K562 (cell line): ENCODE data around the gene ZFYVE21. TPM values are rescaled to one million over a fixed set of nuclear protein-coding genes. Genes with fewer than 3 reads are reported as not detected.

Experiments
- BRD9 ChIP-seq: fragments of 450-650 bp; IDR thresholded peaks from 2 replicates; pipeline ENCODE4 v1.6.1; 2018; ENCODE audit warnings: low read depth; ENCODE audit not compliant: partially characterized antibody
- CHD4 ChIP-seq: fragments of 200-600 bp; sonication (generic); IDR thresholded peaks from 3 replicates; pipeline ENCODE4 v1.6.1; 2012; ENCODE audit warnings: low read depth, mild to moderate bottlenecking, mixed read lengths, low read length, inconsistent platforms; ENCODE audit not compliant: insufficient read depth, insufficient replicate concordance, poor library complexity, severe bottlenecking
- CTBP1 ChIP-seq: fragments of 450-650 bp; IDR thresholded peaks from 2 replicates; pipeline ENCODE4 v1.6.1; 2016; ENCODE audit warnings: borderline replicate concordance
- KLF13 ChIP-seq: fragments of 450-650 bp; IDR thresholded peaks from 2 replicates; pipeline ENCODE4 v1.6.1; 2016; ENCODE audit warnings: missing genetic modification characterization, low read depth, mild to moderate bottlenecking, missing compliant biosample characterization, moderate library complexity, borderline replicate concordance
- MIER1 ChIP-seq: fragments of 450-650 bp; IDR thresholded peaks from 2 replicates; pipeline ENCODE4 v1.6.1; 2016; ENCODE audit warnings: antibody characterized with exemption, mild to moderate bottlenecking, low read depth
- MTF1 ChIP-seq: fragments of 250-450 bp; sonication (Bioruptor Pico); IDR thresholded peaks from 2 replicates; pipeline ENCODE4 v1.9.0; 2021; ENCODE audit warnings: moderate library complexity, mild to moderate bottlenecking, inconsistent platforms, borderline replicate concordance
- NFYB ChIP-seq: IDR thresholded peaks from 2 replicates; pipeline ENCODE4 v1.6.1; 2011; ENCODE audit warnings: mild to moderate bottlenecking, moderate library complexity; ENCODE audit not compliant: insufficient read length; ENCODE audit errors: extremely low read depth
- PHF21A ChIP-seq: fragments of 450-650 bp; IDR thresholded peaks from 2 replicates; pipeline ENCODE4 v1.6.1; 2017; ENCODE audit warnings: low read depth, borderline replicate concordance
- PHF8 ChIP-seq: fragments of 200-600 bp; sonication (generic); IDR thresholded peaks from 2 replicates; pipeline ENCODE4 v1.6.1; 2012; ENCODE audit warnings: mixed run types, mild to moderate bottlenecking, inconsistent platforms, low read length, moderate library complexity, borderline replicate concordance
- PPARD ChIP-seq: fragments of 250-450 bp; sonication (Bioruptor Pico); IDR thresholded peaks from 2 replicates; pipeline ENCODE4 v1.8.0; 2022; ENCODE audit warnings: inconsistent platforms, mild to moderate bottlenecking, moderate library complexity
- RCOR1 ChIP-seq, 2 experiments: IDR thresholded peaks; 2 replicates each; pipeline ENCODE4 v1.6.1; 2012; ENCODE audit warnings: low read depth in 2 of 2, low read length in 2 of 2, borderline replicate concordance in 1 of 2, improper control_type of control experiment in 1 of 2
- SRSF3 ChIP-seq: fragments of 200-400 bp; formaldehyde crosslinking; IDR thresholded peaks from 2 replicates; pipeline ENCODE4 v1.6.1; 2016; ENCODE audit warnings: mild to moderate bottlenecking, low read length, moderate library complexity; ENCODE audit not compliant: insufficient read depth
- YY1 ChIP-seq, 3 experiments: IDR thresholded peaks; 2 replicates each; pipeline ENCODE4 v1.6.1; 2011; ENCODE audit warnings: low read length in 2 of 3, mild to moderate bottlenecking in 2 of 3, moderate library complexity in 2 of 3, borderline replicate concordance in 1 of 3, control low read depth in 1 of 3, low read depth in 1 of 3; ENCODE audit not compliant: insufficient read depth in 3 of 3, insufficient replicate concordance in 2 of 3, control insufficient read depth in 1 of 3, insufficient read length in 1 of 3; ENCODE audit errors: extremely low read depth in 1 of 3
- ZNF217 ChIP-seq: sonication (generic); formaldehyde crosslinking; IDR thresholded peaks from 2 replicates; pipeline ENCODE4 v1.8.0; 2022; ENCODE audit warnings: mild to moderate bottlenecking, missing genetic modification reagents
- ZNF282 ChIP-seq: sonication (generic); formaldehyde crosslinking; IDR thresholded peaks from 2 replicates; pipeline ENCODE4 v1.8.1; 2023; ENCODE audit warnings: missing genetic modification reagents
- ZNF3 ChIP-seq: fragments of 250-450 bp; sonication (Bioruptor Pico); IDR thresholded peaks from 2 replicates; pipeline ENCODE4 v1.5.0; 2021; ENCODE audit warnings: mild to moderate bottlenecking, moderate library complexity
- ZNF347 ChIP-seq: fragments of 450-650 bp; formaldehyde crosslinking; IDR thresholded peaks from 2 replicates; pipeline ENCODE4 v1.4.0; 2020; ENCODE audit warnings: low read depth, mild to moderate bottlenecking, moderate library complexity
- polyA plus RNA-seq, 8 experiments: library from polyadenylated mRNA; depleted of rRNA in 4 of 8; stranded (reverse) in 5 of 8; unstranded in 3 of 8; fragments of >200 nt; fragmentation: Nextera tagmentation in 2 of 8; fragmentation: Illumina TruSeq in 1 of 8; extraction: Ambion mirVana in 2 of 8; extraction: Trizol in 1 of 8; gene quantifications; 2 replicates each; pipeline versions ENCODE4 v1.2.1 to v1.2.3, GENCODE V29; 2011 to 2014; ENCODE audit warnings: inconsistent platforms in 1 of 8, missing spikeins in 1 of 8
- total RNA-seq, 7 experiments: library from RNA; depleted of rRNA in 6 of 7; stranded (reverse); fragments of >200 nt in 6 of 7; fragmentation: Illumina TruSeq in 2 of 7; extraction: Trizol in 2 of 7; gene quantifications; 2 replicates each; pipeline versions ENCODE4 v1.2.1 to v1.2.3, GENCODE V29; 2011 to 2021; ENCODE audit warnings: low replicate concordance in 1 of 7
- TF ChIP-seq, protein P1 (sequence below), 3 experiments: fragments of 200-800 bp in 1 of 3; fragments of 250-450 bp in 1 of 3; fragments of 450-650 bp in 1 of 3; sonication (Bioruptor Pico) in 1 of 3; sonication (Bioruptor generic) in 1 of 3; formaldehyde crosslinking in 1 of 3; IDR thresholded peaks; 2 replicates each; pipeline versions ENCODE4 v1.6.1 to v1.8.0; 2016 to 2022; ENCODE audit warnings: mild to moderate bottlenecking in 2 of 3, missing genetic modification characterization in 2 of 3, missing compliant biosample characterization in 1 of 3, moderate library complexity in 1 of 3
- TF ChIP-seq, protein P2 (sequence below): IDR thresholded peaks from 2 replicates; pipeline ENCODE4 v1.6.1; 2012; ENCODE audit warnings: low read depth, low read length, improper control_type of control experiment, borderline replicate concordance

ZFYVE21 gene
- total and polyA plus RNA-seq, 9 of the 15 experiments (the other 6 are each of a cell fraction or from before 2014, with no cell fraction given), result 0.90 to 23.1 (median 15.6) TPM

DNA sequence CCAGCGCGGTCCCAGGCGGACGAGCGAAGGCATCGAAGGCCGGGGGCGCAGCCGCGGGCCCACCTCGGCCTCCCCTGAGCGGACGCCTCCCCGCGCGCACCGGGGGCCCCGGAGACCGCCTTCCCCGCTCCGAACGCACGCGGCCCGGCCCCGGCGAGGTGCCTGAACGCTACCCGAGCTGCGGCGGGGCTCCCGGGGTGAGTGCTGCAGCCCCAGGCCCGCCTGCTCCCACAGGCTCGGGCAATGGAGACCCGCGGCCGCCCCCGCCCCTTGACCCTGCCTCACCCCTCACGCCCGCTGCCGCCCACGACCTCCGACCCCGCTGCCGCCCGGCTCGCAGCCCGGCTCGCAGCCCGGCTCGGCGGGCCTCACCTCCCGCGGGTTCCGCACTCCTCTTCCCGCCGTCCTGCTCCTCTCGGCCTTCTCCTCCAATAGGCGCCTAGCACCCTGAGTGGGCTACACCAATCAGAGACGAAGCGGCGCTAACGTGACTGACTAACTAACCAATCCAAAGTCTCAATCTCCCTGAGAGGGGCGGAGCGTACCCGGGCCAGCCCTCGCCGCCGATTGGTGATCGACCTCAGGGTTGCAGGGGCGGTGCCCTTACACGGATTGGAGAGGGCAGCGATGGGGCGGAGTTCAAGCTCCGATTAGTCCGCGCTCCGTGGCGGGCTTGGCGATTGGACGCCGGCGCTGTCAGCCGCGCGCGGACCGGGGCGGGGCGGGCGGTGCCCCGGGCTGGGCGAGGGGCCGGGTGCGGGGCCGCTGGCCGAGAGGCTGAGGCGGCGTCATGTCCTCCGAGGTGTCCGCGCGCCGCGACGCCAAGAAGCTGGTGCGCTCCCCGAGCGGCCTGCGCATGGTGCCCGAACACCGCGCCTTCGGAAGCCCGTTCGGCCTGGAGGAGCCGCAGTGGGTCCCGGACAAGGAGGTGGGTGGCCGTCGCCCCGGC is at the start of gene ZFYVE21, which contains the start of gene XRCC3 (continued):
- TF ChIP-seq ZNF347 (CRISPR knock-in tag) (no peak), MIER1 (no peak), ZNF282 (no peak), KLF13 (no peak), PHF8 (peak; percentile 75; the same call in 1 of the 2 replicates), CHD4 (no peak), NFYB (peak; percentile 91), SRSF3 (no peak), YY1 (IDR thresholded peaks at IDR 0.05; ENCODE audit: borderline replicate concordance in 1 of 3, control insufficient read depth in 1 of 3, extremely low read depth in 1 of 3, insufficient read depth in 3 of 3, insufficient read length in 1 of 3, insufficient replicate concordance in 2 of 3, low read depth in 1 of 3, low read length in 2 of 3) (no peak), PHF21A (no peak), BRD9 (no peak), CTBP1 (no peak; the same call in none of the 2 replicates), ZNF217 (CRISPR knock-in tag) (no peak), PPARD (CRISPR knock-in tag) (no peak), MTF1 (CRISPR knock-in tag) (no peak), RCOR1 (IDR thresholded peaks at IDR 0.05; ENCODE audit: borderline replicate concordance in 1 of 2, low read depth in 2 of 2, low read length in 2 of 2) (no peak), ZNF3 (no peak)
- TF ChIP-seq, protein P1, sequence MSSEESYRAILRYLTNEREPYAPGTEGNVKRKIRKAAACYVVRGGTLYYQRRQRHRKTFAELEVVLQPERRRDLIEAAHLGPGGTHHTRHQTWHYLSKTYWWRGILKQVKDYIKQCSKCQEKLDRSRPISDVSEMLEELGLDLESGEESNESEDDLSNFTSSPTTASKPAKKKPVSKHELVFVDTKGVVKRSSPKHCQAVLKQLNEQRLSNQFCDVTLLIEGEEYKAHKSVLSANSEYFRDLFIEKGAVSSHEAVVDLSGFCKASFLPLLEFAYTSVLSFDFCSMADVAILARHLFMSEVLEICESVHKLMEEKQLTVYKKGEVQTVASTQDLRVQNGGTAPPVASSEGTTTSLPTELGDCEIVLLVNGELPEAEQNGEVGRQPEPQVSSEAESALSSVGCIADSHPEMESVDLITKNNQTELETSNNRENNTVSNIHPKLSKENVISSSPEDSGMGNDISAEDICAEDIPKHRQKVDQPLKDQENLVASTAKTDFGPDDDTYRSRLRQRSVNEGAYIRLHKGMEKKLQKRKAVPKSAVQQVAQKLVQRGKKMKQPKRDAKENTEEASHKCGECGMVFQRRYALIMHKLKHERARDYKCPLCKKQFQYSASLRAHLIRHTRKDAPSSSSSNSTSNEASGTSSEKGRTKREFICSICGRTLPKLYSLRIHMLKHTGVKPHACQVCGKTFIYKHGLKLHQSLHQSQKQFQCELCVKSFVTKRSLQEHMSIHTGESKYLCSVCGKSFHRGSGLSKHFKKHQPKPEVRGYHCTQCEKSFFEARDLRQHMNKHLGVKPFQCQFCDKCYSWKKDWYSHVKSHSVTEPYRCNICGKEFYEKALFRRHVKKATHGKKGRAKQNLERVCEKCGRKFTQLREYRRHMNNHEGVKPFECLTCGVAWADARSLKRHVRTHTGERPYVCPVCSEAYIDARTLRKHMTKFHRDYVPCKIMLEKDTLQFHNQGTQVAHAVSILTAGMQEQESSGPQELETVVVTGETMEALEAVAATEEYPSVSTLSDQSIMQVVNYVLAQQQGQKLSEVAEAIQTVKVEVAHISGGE (CRISPR knock-in tag; IDR thresholded peaks at IDR 0.05), result peak in 1 of 3 experiments; percentile 49; a peak in 1 of 6 replicates
- TF ChIP-seq, protein P2, sequence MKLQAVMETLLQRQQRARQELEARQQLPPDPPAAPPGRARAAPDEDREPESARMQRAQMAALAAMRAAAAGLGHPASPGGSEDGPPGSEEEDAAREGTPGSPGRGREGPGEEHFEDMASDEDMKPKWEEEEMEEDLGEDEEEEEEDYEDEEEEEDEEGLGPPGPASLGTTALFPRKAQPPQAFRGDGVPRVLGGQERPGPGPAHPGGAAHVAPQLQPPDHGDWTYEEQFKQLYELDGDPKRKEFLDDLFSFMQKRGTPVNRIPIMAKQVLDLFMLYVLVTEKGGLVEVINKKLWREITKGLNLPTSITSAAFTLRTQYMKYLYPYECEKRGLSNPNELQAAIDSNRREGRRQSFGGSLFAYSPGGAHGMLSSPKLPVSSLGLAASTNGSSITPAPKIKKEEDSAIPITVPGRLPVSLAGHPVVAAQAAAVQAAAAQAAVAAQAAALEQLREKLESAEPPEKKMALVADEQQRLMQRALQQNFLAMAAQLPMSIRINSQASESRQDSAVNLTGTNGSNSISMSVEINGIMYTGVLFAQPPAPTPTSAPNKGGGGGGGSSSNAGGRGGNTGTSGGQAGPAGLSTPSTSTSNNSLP, result peak; percentile 16; the same call in 1 of the 2 replicates
